AG04449 (cell line): ENCODE data around the gene MROH9.

Experiments
- CTCF ChIA-PET: fragments of 350-600 bp; formaldehyde crosslinking; extraction: SDS; loops from one replicate; lab custom pipeline; 2021; ENCODE audit warnings: antibody characterized with exemption; lab: Yijun Ruan, JAX
- POLR2A ChIA-PET: fragments of 400-600, 350-600 bp; formaldehyde crosslinking; extraction: SDS; loops from one replicate; lab custom pipeline; 2020; ENCODE audit warnings: antibody characterized with exemption, inconsistent platforms; lab: Yijun Ruan, JAX
- DNase-seq: peaks from one replicate; pipeline ENCODE4 v3.0.0-alpha.2; 2010; ENCODE audit warnings: low read depth, low spot score
- H3K4me3 ChIP-seq: 2 replicates; pipeline ENCODE4 v1.5.1; 2011; ENCODE audit warnings: low read depth, mild to moderate bottlenecking, control low read depth, low read length
- TF ChIP-seq, protein P1 (sequence below): IDR thresholded peaks from one replicate; pipeline ENCODE4 v1.5.1; 2011; ENCODE audit warnings: mild to moderate bottlenecking, moderate library complexity, low read length, control low read depth, inconsistent platforms; ENCODE audit not compliant: insufficient read depth; ENCODE audit errors: missing control alignments

Gene MROH9

DNA sequence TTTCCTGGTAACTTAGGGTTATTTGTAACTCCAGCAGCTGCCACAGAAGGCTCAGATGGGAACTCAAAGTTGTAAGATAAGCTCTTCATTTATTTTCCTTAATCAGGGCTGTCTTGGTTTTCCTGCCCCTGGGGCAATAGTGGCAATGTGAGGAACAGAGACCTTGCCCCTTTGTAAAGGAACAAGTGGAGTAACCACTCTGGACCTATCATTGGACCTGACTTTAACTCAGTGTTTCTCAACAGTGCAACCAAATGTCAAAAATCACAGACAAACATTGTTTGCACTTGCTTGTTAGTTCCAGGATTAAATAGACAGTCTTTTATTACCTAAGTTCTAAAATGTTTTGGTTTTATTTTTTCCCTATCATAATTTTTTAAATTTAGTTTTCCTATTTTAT is 152.6 kb downstream of the MROH9 start:
- H3K4me3 ChIP-seq: no peak overlapping the region
- TF ChIP-seq, protein P1, sequence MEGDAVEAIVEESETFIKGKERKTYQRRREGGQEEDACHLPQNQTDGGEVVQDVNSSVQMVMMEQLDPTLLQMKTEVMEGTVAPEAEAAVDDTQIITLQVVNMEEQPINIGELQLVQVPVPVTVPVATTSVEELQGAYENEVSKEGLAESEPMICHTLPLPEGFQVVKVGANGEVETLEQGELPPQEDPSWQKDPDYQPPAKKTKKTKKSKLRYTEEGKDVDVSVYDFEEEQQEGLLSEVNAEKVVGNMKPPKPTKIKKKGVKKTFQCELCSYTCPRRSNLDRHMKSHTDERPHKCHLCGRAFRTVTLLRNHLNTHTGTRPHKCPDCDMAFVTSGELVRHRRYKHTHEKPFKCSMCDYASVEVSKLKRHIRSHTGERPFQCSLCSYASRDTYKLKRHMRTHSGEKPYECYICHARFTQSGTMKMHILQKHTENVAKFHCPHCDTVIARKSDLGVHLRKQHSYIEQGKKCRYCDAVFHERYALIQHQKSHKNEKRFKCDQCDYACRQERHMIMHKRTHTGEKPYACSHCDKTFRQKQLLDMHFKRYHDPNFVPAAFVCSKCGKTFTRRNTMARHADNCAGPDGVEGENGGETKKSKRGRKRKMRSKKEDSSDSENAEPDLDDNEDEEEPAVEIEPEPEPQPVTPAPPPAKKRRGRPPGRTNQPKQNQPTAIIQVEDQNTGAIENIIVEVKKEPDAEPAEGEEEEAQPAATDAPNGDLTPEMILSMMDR: no peak
- ChIA-PET CTCF (interaction anchor here (1.3 to 1.8 kb wide), 2 partner anchors 139 to 151 kb away, joined by 4 to 8 read pairs; no protein-coding TSS in a partner anchor), POLR2A (no interaction called here)
- DNase-seq: no peak

DNA sequence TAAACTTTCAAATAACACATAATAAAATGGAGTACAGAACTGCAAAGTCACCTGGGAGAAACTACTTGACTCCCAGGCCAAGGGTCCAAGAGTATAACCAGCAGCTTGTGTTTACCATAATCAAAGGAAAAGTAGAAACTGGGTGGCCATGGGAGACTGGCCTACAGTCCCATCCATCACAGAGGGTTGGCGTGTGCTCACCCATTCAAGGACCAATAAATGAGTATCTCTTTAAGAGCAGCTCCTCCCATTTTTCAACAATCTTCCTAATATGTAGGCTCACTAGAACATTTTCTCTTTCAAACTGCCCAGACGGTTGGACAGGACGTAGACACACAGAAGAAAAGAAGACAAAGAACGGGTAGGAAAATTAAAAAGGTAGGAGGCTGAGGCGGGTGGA is 155.3 kb downstream of the MROH9 start, which contains the start of gene FMO3:
FMO3 (plus strand) TSS at position 302 of the 400 bp plus-strand sequence. CDS start 1,754 bp downstream, outside the sequence.
- POLR2A ChIA-PET: no interaction called here
- no peak for DNase-seq
- H3K4me3 ChIP-seq: no peak within 1 kb of the TSS
- TF ChIP-seq, protein P1: no peak
- CTCF ChIA-PET: interaction anchor here (1.9 kb wide), 1 partner anchor 9 kb away, joined by 9 read pairs; no protein-coding TSS in a partner anchor

DNA sequence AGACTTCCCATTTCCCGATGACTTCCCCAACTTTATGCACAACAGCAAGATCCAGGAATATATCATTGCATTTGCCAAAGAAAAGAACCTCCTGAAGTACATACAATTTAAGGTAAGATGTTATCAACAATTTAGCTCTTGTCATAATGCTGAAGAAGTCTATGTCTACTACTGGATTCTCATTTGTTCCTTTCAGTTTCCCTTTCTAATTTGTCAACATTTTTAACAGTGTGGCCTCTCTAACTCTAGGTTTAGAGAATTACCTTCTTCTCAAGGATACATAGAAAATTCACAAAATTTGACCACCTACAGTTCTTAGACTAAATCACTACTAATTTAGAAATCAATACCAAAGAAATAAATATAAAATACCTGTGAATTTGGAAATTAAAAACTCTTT is 168.5 kb downstream of the MROH9 start:
- CTCF ChIA-PET: no interaction called here
- TF ChIP-seq, protein P1: no peak

DNA sequence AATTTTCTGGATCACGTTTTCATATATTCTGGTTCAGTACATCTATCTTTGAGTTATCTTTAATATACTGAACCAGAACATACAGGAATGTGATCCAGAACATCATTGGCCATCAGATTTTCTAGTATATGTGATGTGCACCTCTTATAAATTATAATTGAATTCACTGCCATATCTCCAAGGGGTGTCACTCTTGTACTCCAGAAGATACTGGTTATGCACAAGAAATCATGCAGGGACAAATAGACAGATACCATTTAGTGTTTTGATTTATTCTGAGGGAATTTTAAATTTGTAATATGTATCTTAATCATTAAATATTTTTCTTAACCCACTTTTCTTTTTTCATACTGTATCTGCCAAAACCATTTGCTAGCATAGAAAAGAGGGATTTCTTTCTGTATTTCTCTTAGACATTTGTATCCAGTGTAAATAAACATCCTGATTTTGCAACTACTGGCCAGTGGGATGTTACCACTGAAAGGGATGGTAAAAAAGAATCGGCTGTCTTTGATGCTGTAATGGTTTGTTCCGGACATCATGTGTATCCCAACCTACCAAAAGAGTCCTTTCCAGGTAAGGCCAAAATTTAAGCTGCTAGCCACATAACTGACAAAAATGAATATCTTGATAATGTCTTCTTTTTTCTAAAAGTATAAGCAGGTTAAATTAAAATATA is 172.1 kb downstream of the MROH9 start:
- CTCF ChIA-PET: no interaction called here
- TF ChIP-seq, protein P1: no peak

More for the DNA sequence above, 168.5 kb downstream of the MROH9 start:
- POLR2A ChIA-PET: no interaction called here
- no peak for DNase-seq
- H3K4me3 ChIP-seq: no peak overlapping the region

DNA sequence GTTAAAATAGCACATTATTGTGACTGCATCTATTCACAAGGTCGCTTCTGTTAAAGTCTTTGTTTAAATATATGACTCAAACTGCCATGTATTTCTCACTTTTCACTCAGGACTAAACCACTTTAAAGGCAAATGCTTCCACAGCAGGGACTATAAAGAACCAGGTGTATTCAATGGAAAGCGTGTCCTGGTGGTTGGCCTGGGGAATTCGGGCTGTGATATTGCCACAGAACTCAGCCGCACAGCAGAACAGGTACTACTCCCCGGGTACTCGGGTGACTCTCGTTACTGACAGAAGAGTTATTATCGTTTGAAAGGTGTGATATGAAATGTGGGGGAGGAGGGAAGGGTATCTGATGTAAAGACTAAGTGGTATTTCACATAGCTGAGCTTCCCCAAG is 172.6 kb downstream of the MROH9 start:
- DNase-seq: no peak
- ChIA-PET POLR2A (no interaction called here), CTCF (interaction anchor here (1.8 kb wide), 1 partner anchor 206 kb away, joined by 3 read pairs; the partner anchor contains the start of gene FMO4)
- TF ChIP-seq, protein P1: no peak
- H3K4me3 ChIP-seq: no peak overlapping the region

More for the DNA sequence above, 172.1 kb downstream of the MROH9 start:
- no peak overlapping the region for H3K4me3 ChIP-seq
- no peak for DNase-seq
- POLR2A ChIA-PET: no interaction called here

DNA sequence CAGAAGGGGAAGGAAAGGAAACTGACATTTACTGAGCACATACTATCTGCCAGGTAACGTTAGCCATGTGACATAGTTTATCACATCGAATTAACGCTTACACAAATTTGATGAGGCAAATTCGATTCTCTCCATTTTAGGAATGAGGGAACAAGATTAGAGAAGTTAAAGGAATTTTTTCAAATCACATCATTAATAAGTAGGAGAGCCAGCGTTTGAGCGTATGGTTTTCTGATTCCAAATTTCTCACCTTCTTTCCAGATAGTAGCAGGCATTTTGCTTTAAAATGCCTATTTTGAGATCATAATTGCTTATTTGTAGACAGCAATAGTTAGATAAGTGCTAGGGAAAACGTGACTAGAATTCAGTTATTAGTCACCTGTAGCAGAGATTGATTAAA is 174.6 kb downstream of the MROH9 start:
- DNase-seq: no peak
- H3K4me3 ChIP-seq: no peak overlapping the region
- ChIA-PET POLR2A (no interaction called here), CTCF (no interaction called here)
- TF ChIP-seq, protein P1: no peak
